Right forelimb (tissue), 1 donor: ENCODE results near the gene IFNE.

Experiments
- DNase-seq: peaks from one replicate; pipeline ENCODE4 v3.0.0-alpha.2; 2018

The IFNE gene, protein sequence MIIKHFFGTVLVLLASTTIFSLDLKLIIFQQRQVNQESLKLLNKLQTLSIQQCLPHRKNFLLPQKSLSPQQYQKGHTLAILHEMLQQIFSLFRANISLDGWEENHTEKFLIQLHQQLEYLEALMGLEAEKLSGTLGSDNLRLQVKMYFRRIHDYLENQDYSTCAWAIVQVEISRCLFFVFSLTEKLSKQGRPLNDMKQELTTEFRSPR

DNA sequence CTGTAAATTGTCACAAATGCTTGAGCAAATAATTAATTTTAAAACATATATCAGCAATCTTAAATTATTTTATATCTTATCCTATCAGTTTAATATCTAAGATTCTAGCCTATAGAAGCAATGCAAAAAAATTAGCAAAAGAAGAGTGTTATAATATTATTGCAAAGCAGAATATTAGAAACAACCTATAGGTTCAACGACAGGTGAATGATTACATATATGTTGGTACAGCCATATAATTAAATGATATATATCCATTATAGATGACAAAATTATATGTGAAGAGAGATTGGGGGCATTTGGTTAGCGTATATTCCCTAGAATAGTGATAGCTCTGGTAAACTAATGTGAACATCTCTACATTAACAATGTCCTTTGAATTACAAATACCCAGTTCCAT is at the start of gene IFNE:
Gene IFNE (minus strand): TSS at position 101 of the 400 bp plus-strand sequence. CDS start 619 bp downstream, outside the sequence.
- DNase-seq = no peak

DNA sequence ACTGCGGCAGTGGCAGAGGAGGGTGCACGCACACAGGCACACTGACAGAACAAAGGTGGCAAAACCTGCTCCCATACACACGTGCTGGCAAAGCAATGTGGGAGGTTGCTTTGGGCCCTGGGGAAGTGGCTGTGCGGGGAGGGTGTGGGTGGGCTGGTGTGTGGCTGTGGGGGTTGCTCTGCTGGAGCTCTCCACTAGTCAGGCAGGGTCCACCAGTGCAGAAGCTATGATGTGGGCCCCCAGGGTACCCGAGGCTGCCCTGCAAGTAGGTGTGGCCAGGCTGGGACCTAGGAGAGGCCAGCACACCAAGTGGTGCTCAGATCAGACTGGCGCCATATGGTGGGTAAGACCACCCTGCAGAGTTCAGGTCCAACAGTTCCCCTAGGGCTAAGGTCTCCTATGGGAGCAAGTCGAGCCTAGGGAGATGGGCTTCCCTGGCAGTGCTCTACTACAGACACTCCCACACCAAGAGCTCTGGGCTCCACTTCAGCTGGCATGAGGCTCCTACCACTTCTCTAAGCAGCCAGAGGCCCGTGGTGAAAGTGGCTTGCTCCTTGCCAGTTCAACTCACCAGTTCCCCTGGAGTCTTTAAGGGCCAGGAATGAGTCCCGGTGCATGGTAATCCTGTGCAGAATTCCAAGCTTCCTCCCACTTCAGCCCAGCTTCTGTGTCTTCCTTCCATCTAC is 46.2 kb upstream of the IFNE start:
- no peak for DNase-seq

DNA sequence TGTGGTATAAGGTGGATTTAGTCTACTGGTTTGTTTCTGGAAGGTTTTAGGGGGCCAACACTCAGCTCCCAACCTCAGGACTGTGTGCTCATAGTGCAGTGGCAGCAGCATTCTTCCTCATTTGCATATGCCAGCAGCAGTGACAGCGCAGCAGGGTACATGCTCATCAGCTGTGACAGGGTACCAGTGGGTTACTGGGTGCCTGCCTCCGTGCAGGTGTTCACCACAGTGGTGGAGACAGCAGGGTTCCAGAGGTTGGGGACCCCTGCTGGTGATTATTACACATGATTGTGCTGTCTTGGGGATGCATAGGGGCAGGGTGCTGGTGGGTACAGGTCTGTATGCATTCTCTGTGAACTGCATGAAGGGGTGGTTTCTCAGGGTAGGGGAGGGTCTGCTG is 45.5 kb upstream of the IFNE start:
- no peak for DNase-seq

- DNase-seq = no peak
These were observed 43.1 kb upstream of the IFNE start for GRCh38 chr9:21525174-21525573.

DNA sequence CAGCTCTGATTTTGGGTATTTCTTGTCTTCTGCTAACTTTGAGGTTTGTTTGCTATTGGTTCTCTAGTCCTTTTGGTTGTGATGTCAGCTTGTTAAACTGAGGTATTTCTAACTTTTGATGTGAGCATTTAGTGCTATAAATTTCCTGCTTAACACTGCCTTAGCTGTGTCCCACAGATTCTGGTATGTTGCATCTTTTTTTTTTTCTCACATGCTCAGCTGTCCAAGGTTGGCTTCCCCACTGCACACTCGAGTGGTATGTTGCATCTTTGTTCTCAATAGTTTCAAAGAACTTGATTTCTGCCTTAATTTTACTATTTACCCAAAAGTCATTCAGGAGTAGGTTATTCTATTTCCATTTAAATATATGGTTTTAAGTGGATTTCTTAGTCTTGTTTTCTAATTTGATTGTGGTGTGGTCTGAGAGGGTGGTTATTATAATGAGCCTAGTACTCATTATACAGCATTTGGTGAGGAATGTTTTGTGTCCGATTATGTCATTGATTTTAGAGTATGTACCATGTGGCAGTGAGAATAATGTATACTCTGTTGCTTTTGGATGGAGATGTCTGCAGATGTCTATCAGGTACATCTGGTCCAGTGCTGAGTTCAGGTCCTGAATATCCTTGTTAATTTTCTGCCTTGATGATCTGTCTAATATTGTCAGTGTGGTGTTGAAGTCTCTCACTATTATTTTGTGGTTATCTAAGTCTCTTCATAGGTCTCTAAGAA is 42.2 kb upstream of the IFNE start:
- DNase-seq = no peak

DNA sequence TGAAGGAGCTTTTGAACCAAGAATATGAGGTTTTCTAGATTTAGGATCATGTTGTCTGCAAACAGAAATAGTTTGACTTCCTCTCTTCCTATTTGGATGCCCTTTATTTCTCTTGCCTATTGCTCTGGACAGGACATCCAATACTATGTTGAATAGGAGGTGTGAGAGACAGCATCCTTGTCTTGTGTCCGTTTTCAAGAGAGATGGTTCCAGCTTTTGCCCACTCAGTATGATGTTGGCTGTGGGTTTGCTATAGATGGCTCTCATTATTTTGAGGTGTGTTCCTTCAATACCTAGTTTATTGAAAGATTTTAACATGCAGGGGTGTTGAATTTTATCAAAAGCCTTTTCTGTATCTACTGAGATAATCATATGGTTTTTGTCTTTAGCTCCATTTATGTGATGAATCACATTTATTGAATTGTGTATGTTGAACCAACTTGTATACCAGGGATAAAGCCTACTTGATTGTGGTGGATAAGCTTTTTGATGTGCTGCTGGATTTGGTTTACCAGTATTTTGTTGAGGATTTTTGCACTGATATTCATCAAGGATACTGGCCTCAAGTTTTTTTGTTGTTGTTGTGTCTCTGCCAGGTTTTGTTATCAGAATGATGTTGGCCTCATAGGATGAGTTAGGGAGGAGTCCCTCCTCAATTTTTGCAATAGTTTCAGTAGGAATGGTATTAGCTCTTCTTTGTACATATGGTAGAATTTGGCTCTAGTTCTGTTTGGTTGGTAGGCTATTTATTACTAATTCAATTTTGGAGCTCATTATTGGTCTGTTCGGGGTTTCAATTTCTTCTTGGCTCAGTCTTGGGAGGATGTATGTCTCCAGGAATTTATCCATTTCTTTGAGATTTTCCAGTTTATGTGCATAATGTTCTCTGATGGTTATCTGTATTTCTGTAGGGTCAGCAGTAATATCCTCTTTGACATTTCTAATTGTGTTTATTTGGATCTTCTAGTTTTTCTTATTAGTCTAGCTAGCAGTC is 41.2 kb upstream of the IFNE start:
- no peak for DNase-seq

DNA sequence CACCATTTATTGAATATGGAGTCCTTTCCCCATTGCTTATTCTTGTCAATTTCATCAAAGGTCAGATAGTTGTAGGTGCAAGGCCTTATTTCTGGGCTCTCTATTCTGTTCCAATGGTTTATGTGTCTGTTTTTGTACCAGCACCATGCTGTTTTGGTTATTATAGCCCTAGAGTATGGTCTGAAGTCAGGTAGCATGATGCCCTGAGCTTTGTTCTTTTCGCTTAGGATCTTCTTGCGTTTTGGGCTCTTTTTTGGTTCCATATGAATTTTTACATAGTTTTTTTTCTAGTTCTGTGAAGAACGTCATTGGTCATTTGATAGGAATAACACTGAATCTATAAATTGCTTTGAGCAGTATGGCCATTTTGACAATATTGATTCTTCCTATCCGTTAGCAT is 40.2 kb upstream of the IFNE start:
- no peak for DNase-seq

DNA sequence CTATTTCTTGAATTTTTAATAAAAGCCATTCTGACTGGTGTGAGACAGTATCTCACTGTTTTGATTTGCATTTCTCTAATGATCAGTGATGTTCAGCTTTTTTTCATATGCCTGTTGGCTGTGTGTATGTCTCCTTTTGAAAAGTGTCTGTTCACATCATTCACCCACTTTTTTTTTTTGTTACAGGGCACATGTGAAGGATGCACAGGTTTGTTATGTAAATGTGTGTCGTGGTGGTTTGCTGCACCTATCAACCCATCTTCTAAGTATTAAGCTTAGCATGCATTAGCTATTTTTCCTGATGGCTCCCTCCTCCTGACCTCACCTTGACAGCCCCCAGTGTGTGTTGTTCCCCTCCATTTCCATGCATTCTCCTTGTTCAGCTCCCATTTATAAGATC is 39.3 kb upstream of the IFNE start:
- no peak for DNase-seq

- no peak for DNase-seq
These were observed 38.6 kb upstream of the IFNE start for GRCh38 chr9:21520501-21521228.

GRCh38 chr9:21519855-21520434 is 37.8 kb upstream of the IFNE start:
- DNase-seq = no peak

DNA sequence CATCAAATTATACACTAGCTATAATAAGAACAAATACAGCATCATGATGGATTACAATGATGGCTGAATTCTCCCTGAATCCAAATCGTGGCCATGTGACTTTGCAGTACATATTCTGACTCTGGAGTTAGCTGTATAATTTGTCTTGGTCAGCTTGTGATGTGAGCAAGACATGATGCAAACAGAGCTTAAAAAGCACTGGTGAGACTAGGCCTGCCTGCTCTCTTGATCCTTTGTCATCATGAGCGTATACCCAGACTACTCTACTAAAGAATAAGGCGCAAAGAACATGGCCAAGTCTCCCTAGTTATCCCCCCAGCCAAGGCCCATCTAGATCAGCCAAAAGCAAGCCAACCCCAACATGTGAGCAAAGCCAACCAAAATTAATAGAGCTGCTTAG is 34.7 kb upstream of the IFNE start:
- DNase-seq = no peak

GRCh38 chr9:21513431-21513830 is 31.3 kb upstream of the IFNE start:
- DNase-seq = no peak

GRCh38 chr9:21510806-21511205 is 28.7 kb upstream of the IFNE start:
- no peak for DNase-seq

GRCh38 chr9:21507483-21507790 is 25.3 kb upstream of the IFNE start:
- no peak for DNase-seq

GRCh38 chr9:21506626-21507482 is 24.7 kb upstream of the IFNE start:
- DNase-seq = no peak

DNA sequence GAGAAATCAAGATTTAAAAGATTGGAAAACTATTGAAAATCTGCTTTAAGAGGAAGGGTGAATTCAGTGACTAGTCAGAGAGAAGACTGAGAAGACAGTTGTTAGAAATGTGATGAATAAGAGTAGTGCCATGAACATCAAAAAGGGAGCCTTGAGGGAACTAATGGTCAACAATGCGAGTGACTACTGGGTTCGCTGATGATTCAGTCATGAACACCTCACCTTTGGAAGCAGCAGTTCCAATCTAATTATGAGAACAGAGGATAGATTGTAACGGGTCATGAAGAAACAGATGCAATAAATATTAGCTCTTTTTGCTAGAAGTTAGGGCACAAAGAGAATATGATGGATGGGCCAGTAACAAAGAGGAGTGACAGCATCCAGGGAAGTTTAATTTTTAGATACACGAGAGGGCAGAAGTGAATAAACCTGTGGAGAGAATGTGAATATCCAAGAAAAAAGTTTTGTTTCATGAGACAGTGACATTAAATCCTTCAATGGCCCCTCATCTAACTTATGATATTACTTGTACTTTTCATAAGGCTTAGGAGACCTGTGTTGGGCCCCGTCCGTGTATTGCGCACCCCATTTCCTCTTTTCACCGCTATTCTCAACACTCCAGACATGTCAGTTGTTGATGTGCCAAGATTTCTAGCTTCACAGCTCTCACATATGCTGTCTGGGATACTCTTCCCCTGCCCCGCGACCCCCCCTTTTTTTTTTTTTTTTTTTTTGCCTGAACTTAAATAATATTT is 23.5 kb upstream of the IFNE start:
- DNase-seq = no peak

GRCh38 chr9:21504894-21505293 is 22.8 kb upstream of the IFNE start:
- DNase-seq = no peak

DNA sequence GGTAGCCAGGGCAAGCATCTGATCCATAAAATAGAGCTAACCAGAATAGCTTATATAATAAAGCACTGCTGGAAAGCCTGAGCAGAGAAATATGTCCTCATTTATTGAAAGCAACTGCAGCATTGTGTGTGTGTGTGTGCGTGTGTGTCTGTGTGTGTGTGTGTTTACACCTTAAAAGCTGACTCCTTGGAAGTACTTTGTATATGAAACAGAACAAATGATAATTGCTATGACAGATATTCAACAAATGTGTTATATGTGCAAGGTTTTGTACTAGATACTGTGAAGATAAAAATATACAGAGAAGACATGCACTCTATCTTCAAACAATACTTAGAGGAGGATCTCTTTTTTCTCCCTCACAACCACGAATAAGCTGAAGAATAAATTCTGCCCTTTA is 22.0 kb upstream of the IFNE start:
- no peak for DNase-seq

DNA sequence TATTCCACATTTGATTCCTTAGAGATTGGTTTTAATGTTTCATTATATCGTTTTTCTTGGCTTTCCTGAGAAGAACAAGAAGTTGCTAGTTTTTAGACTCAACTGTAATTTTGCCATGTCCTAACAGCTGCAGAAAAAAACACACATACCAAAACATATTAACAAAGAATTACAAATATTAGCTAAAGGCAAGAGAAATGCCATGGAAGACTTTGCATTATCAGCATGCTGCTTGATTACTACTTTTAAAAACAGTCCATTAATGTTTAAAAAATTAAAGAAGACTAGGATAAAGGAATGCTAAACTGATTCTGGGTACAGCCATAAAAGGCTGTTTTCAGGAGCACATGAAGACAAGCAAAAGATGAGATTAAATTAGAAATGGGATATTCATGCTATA is 20.5 kb upstream of the IFNE start:
- no peak for DNase-seq

DNA sequence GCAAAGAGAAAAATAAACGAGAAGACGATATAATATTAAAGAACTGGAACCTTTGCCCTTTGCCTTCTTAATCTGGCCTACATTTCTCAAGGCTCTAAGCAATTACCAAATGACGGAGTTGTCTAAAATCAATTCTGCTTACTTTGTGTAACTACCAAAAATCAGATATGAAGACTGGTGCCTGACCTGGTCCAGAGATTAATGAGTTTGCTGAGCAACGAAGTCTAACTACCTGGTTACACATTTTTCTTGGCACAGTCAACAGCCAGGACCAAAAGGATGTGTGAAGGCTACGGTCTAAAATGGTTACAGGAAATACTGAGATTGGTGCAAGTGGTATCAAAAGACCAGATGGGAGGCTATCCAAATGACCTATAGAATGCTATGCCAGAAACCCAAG is 17.8 kb upstream of the IFNE start:
- DNase-seq = no peak
